Mesendoderm (in vitro differentiated cells): ENCODE measurements around the gene SLC35F4.
A peak's percentile ranks its signal among the peaks of the same experiment; 100 is the strongest.

Experiments
- DNase-seq: peaks from one replicate; pipeline ENCODE4 v3.0.0; 2013
- H2AK5ac ChIP-seq: 2 replicates; pipeline ENCODE4 v1.6.1; 2013; ENCODE audit warnings: low read length, inconsistent platforms
- H2BK120ac ChIP-seq: 2 replicates; pipeline ENCODE4 v1.6.1; 2013; ENCODE audit warnings: low read depth, mild to moderate bottlenecking, low read length, moderate library complexity, mixed read lengths
- H2BK15ac ChIP-seq: replicated peaks from 2 replicates; pipeline ENCODE4 v1.6.1; 2013; ENCODE audit warnings: low read depth, mild to moderate bottlenecking, moderate library complexity
- H2BK5ac ChIP-seq: 2 replicates; pipeline ENCODE4 v1.6.1; 2013; ENCODE audit warnings: low read length, inconsistent platforms
- H3K18ac ChIP-seq: 2 replicates; pipeline ENCODE4 v1.6.1; 2013; ENCODE audit warnings: mild to moderate bottlenecking, low read length, mixed read lengths
- H3K23ac ChIP-seq: one replicate; pipeline ENCODE4 v1.6.1; 2013; ENCODE audit warnings: low read length
- H3K27ac ChIP-seq: 2 replicates; pipeline ENCODE4 v1.5.1; 2013; ENCODE audit warnings: low read depth, mild to moderate bottlenecking, inconsistent platforms, low read length, moderate library complexity
- H3K27me3 ChIP-seq: 2 replicates; pipeline ENCODE4 v1.6.1; 2013; ENCODE audit warnings: low read length, control low read depth, mild to moderate bottlenecking, inconsistent platforms; ENCODE audit not compliant: insufficient read depth, poor library complexity
- H3K36me3 ChIP-seq: 2 replicates; pipeline ENCODE4 v1.6.1; 2013; ENCODE audit warnings: low read length, inconsistent platforms; ENCODE audit not compliant: control insufficient read depth, insufficient read depth
- H3K4ac ChIP-seq: one replicate; pipeline ENCODE4 v1.6.1; 2013; ENCODE audit warnings: low read depth, mild to moderate bottlenecking, low read length, moderate library complexity
- H3K4me1 ChIP-seq: 2 replicates; pipeline ENCODE4 v1.6.1; 2013; ENCODE audit warnings: low read depth, low read length, inconsistent platforms; ENCODE audit not compliant: control insufficient read depth
- H3K4me2 ChIP-seq: 2 replicates; pipeline ENCODE4 v1.6.1; 2013; ENCODE audit warnings: low read length
- H3K4me3 ChIP-seq: 2 replicates; pipeline ENCODE4 v1.5.1; 2013; ENCODE audit warnings: mild to moderate bottlenecking, low read length
- H3K56ac ChIP-seq: one replicate; pipeline ENCODE4 v1.6.1; 2013; ENCODE audit warnings: low read length
- H3K79me1 ChIP-seq: 2 replicates; pipeline ENCODE4 v1.6.1; 2013; ENCODE audit warnings: low read length, inconsistent platforms
- H3K79me2 ChIP-seq: 2 replicates; pipeline ENCODE4 v1.6.1; 2013; ENCODE audit warnings: mild to moderate bottlenecking, low read length; ENCODE audit not compliant: control insufficient read depth, insufficient read depth
- H3K9ac ChIP-seq: 2 replicates; pipeline ENCODE4 v1.6.1; 2013; ENCODE audit warnings: low read length, inconsistent platforms
- H4K5ac ChIP-seq: one replicate; pipeline ENCODE4 v1.6.1; 2013; ENCODE audit warnings: low read length
- H4K8ac ChIP-seq: one replicate; pipeline ENCODE4 v1.6.1; 2013; ENCODE audit warnings: low read depth, mild to moderate bottlenecking, control low read depth, low read length, moderate library complexity
- whole genome bisulfite sequencing: extraction: QIAGEN DNeasy Blood & Tissue Kit; methylation state at CpG from one replicate; pipeline ENCODE4 v1.1.7; 2013; ENCODE audit warnings: low lambda C conversion rate, missing lambda C conversion rate; ENCODE audit not compliant: insufficient coverage; ENCODE audit errors: extremely low coverage; 5-methylcytosine and 5-hydroxymethylcytosine counted together

Gene SLC35F4

GRCh38 chr14:57837267-57837666 is 28.6 kb downstream of the SLC35F4 start:
- Histone ChIP-seq H3K23ac (no peak overlapping the region), H2AK5ac (no peak overlapping the region), H3K27me3 (no peaks in the 10 kb centered on the region), H3K4ac (no peak overlapping the region), H3K18ac (no peak overlapping the region), H3K56ac (no peak overlapping the region), H3K4me3 (no peak overlapping the region), H3K27ac (no peak overlapping the region), H3K79me2 (no peaks in the 10 kb centered on the region), H3K4me1 (no peaks in the 10 kb centered on the region), H3K79me1 (no peaks in the 10 kb centered on the region), H3K4me2 (no peak overlapping the region), H3K9ac (no peak overlapping the region), H2BK15ac (no peak overlapping the region), H2BK120ac (no peak overlapping the region), H2BK5ac (no peak overlapping the region), H4K8ac (no peak overlapping the region), H3K36me3 (no peaks in the 10 kb centered on the region), H4K5ac (no peak overlapping the region)
- WGBS: no CpG with 5 or more reads among the region's 8 CpGs
- DNase-seq: peak; percentile 18

GRCh38 chr14:57835766-57836165 is 30.1 kb downstream of the SLC35F4 start:
- no CpG with 5 or more reads among the region's 2 CpGs for WGBS
- Histone ChIP-seq H3K27me3 (no peaks in the 10 kb centered on the region), H2AK5ac (no peak overlapping the region), H2BK15ac (no peak overlapping the region), H3K23ac (no peak overlapping the region), H3K4ac (no peak overlapping the region), H3K4me3 (no peak overlapping the region), H3K4me2 (no peak overlapping the region), H3K36me3 (no peaks in the 10 kb centered on the region), H4K5ac (no peak overlapping the region), H3K27ac (no peak overlapping the region), H2BK120ac (no peak overlapping the region), H3K4me1 (no peaks in the 10 kb centered on the region), H2BK5ac (no peak overlapping the region), H3K79me2 (no peaks in the 10 kb centered on the region), H3K18ac (no peak overlapping the region), H3K79me1 (no peaks in the 10 kb centered on the region), H4K8ac (no peak overlapping the region), H3K9ac (no peak overlapping the region), H3K56ac (no peak overlapping the region)
- DNase-seq: peak; percentile 8

GRCh38 chr14:57834961-57835360 is 30.9 kb downstream of the SLC35F4 start:
- no peaks in the 10 kb centered on the region for H3K27me3 ChIP-seq
- no peak overlapping the region for H2BK5ac ChIP-seq
- H3K79me2 ChIP-seq: no peaks in the 10 kb centered on the region
- no peak overlapping the region for H3K23ac ChIP-seq
- no peaks in the 10 kb centered on the region for H3K4me1 ChIP-seq
- H2BK15ac ChIP-seq: no peak overlapping the region
- no CpG with 5 or more reads among the region's 3 CpGs for WGBS
- no peak for DNase-seq
- no peak overlapping the region for H3K4me3 ChIP-seq
- H2AK5ac ChIP-seq: no peak overlapping the region
- H3K27ac ChIP-seq: no peak overlapping the region
- no peaks in the 10 kb centered on the region for H3K79me1 ChIP-seq
- no peak overlapping the region for H3K9ac ChIP-seq
- no peak overlapping the region for H3K4ac ChIP-seq
- no peak overlapping the region for H3K56ac ChIP-seq
- H4K5ac ChIP-seq: no peak overlapping the region
- no peak overlapping the region for H2BK120ac ChIP-seq
- no peak overlapping the region for H3K18ac ChIP-seq
- H3K4me2 ChIP-seq: no peak overlapping the region
- H3K36me3 ChIP-seq: no peaks in the 10 kb centered on the region
- no peak overlapping the region for H4K8ac ChIP-seq

- H3K56ac ChIP-seq: no peak overlapping the region
- H3K79me2 ChIP-seq: no peaks in the 10 kb centered on the region
- H3K4me3 ChIP-seq: no peak overlapping the region
- no peak for DNase-seq
- no peaks in the 10 kb centered on the region for H3K36me3 ChIP-seq
- H3K4me1 ChIP-seq: no peaks in the 10 kb centered on the region
- H2BK15ac ChIP-seq: no peak overlapping the region
- no peak overlapping the region for H3K4ac ChIP-seq
- H2AK5ac ChIP-seq: no peak overlapping the region
- H3K79me1 ChIP-seq: no peaks in the 10 kb centered on the region
- no peak overlapping the region for H4K8ac ChIP-seq
- H3K9ac ChIP-seq: no peak overlapping the region
- H3K23ac ChIP-seq: no peak overlapping the region
- H3K27me3 ChIP-seq: no peaks in the 10 kb centered on the region
- no peak overlapping the region for H3K18ac ChIP-seq
- no peak overlapping the region for H3K4me2 ChIP-seq
- no CpG with 5 or more reads among the region's 1 CpG for WGBS
- no peak overlapping the region for H4K5ac ChIP-seq
- H3K27ac ChIP-seq: no peak overlapping the region
- no peak overlapping the region for H2BK5ac ChIP-seq
- no peak overlapping the region for H2BK120ac ChIP-seq
These were observed 31.8 kb downstream of the SLC35F4 start for GRCh38 chr14:57834001-57834598.

- Histone ChIP-seq H3K4me1 (no peaks in the 10 kb centered on the region), H3K79me2 (no peaks in the 10 kb centered on the region), H4K5ac (no peak overlapping the region), H3K4me2 (no peak overlapping the region), H3K18ac (no peak overlapping the region), H2AK5ac (no peak overlapping the region), H2BK15ac (no peak overlapping the region), H3K36me3 (no peaks in the 10 kb centered on the region), H4K8ac (no peak overlapping the region), H2BK120ac (no peak overlapping the region), H3K27ac (no peak overlapping the region), H3K56ac (no peak overlapping the region), H3K23ac (no peak overlapping the region), H2BK5ac (no peak overlapping the region), H3K79me1 (no peaks in the 10 kb centered on the region), H3K27me3 (no peaks in the 10 kb centered on the region), H3K4ac (no peak overlapping the region), H3K9ac (no peak overlapping the region), H3K4me3 (no peak overlapping the region)
- peak; percentile 79 for DNase-seq
- no CpG with 5 or more reads among the region's 3 CpGs for WGBS
These were observed 32.6 kb downstream of the SLC35F4 start for GRCh38 chr14:57833323-57833722.

- Histone ChIP-seq H3K27me3 (no peaks in the 10 kb centered on the region), H3K56ac (no peak overlapping the region), H3K4me1 (no peaks in the 10 kb centered on the region), H3K36me3 (no peaks in the 10 kb centered on the region), H3K79me2 (no peaks in the 10 kb centered on the region), H2AK5ac (no peak overlapping the region), H3K9ac (no peak overlapping the region), H3K4ac (no peak overlapping the region), H3K4me3 (no peak overlapping the region), H2BK5ac (no peak overlapping the region), H2BK120ac (no peak overlapping the region), H4K8ac (no peak overlapping the region), H3K79me1 (no peaks in the 10 kb centered on the region), H3K23ac (no peak overlapping the region), H4K5ac (no peak overlapping the region), H3K18ac (no peak overlapping the region), H3K4me2 (no peak overlapping the region), H2BK15ac (no peak overlapping the region), H3K27ac (no peak overlapping the region)
- peak; percentile 84 for DNase-seq
- WGBS: no CpG with 5 or more reads among the region's 5 CpGs
These were observed 33.9 kb downstream of the SLC35F4 start for GRCh38 chr14:57831981-57832380.
